Peyer's patch (tissue), 4 donors: ENCODE data around the gene AKAP13. TPM values are rescaled to one million over a fixed set of nuclear protein-coding genes. Genes with fewer than 3 reads are reported as not detected.

Experiments
- DNase-seq, 3 donors: peaks; one replicate each; pipeline ENCODE4 v3.0.0-alpha.2; 2017 to 2019
- H3K27ac ChIP-seq, 4 donors: fragments of 200-600 bp; sonication (generic); one replicate each; pipeline ENCODE4 v1.5.1; 2016 to 2019
- H3K27me3 ChIP-seq, 2 donors: fragments of 200-600 bp; sonication (generic); one replicate each; pipeline ENCODE4 v1.5.1; 2019
- H3K36me3 ChIP-seq, 3 donors: fragments of 200-600 bp; sonication (generic); one replicate each; pipeline ENCODE4 v1.5.1; 2016 to 2019
- H3K4me1 ChIP-seq, 4 donors: fragments of 200-600 bp; sonication (generic); one replicate each; pipeline ENCODE4 v1.5.1; 2016 to 2019
- H3K4me3 ChIP-seq, 4 donors: fragments of 200-600 bp; sonication (generic); 1 replicate in 3 of 4; 2 replicates in 1 of 4; pipeline ENCODE4 v1.5.1; 2016 to 2019; ENCODE audit warnings: mild to moderate bottlenecking in 1 of 4
- H3K9me3 ChIP-seq, 4 donors: fragments of 200-600 bp; sonication (generic); one replicate each; pipeline ENCODE4 v1.5.1; 2016 to 2019; ENCODE audit warnings: mild to moderate bottlenecking in 1 of 4
- CTCF ChIP-seq, 6 experiments: fragments of 450-650 bp in 4 of 6; fragments of 200-600 bp in 2 of 6; sonication (generic) in 1 of 6; IDR thresholded peaks; one replicate each; pipeline ENCODE4 v1.5.1; 2017 to 2019; ENCODE audit warnings: antibody characterized with exemption in 6 of 6, mild to moderate bottlenecking in 3 of 6, moderate library complexity in 1 of 6
- POLR2A ChIP-seq, 2 donors: fragments of 450-650 bp; IDR thresholded peaks; one replicate each; pipeline ENCODE4 v1.5.1; 2017; ENCODE audit warnings: antibody characterized with exemption in 2 of 2, mild to moderate bottlenecking in 2 of 2, moderate library complexity in 2 of 2
- total RNA-seq, 4 donors: library from RNA; depleted of rRNA; stranded (reverse); fragments of >200 nt; gene quantifications; one replicate each; pipeline ENCODE4 v1.1.0, GENCODE V29; 2016

AKAP13 gene
- total RNA-seq, 4 donors from 2014 or later, result 166 to 742 (median 242) TPM

- H3K27me3 ChIP-seq, result no peaks in the 10 kb centered on the region
- H3K4me1 ChIP-seq, result no peaks in the 10 kb centered on the region
- H3K27ac ChIP-seq, result no peak overlapping the region
- TF ChIP-seq POLR2A (IDR thresholded peaks at IDR 0.05), result no peak
- no peak for DNase-seq
- H3K4me3 ChIP-seq, result no peak overlapping the region
- H3K9me3 ChIP-seq, result no peaks in the 10 kb centered on the region
- H3K36me3 ChIP-seq, result peaks cover 0 to 97% (median 0%) of the 10 kb centered on the region in 3 donors
Measured at GRCh38 chr15:85742186-85742821, 361.9 kb downstream of the AKAP13 start.

DNA sequence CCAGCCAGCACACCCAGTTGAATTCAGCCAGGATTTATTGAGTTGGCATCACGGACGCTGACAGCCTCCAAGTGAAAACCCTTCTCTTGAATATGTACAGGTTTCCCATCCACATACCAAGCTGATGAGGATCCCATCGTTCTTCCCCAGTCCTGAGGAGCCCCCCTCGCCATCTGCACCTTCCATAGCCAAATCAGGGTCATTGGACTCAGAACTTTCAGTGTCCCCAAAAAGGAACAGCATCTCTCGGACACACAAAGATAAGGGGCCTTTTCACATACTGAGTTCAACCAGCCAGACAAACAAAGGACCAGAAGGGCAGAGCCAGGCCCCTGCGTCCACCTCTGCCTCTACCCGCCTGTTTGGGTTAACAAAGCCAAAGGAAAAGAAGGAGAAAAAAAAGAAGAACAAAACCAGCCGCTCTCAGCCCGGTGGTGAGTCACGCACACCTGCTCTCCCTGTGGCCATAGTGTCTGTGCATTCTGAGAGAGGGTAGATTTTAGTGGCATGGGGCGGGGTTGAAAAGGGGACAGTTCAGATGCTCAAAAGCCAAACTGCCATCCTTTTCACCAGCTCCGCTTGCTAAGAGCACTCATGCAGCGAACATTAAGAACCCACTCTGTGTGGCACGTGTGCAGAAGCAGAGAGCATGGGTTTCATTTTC, 363.1 kb downstream of the AKAP13 start:
- Histone ChIP-seq H3K4me1 (no peaks in the 10 kb centered on the region), H3K4me3 (no peak overlapping the region), H3K36me3 (peaks cover 0 to 97% (median 0%) of the 10 kb centered on the region in 3 donors), H3K9me3 (no peaks in the 10 kb centered on the region), H3K27ac (no peak overlapping the region), H3K27me3 (no peaks in the 10 kb centered on the region)
- DNase-seq, result no peak
- TF ChIP-seq POLR2A (IDR thresholded peaks at IDR 0.05) (no peak), CTCF (IDR thresholded peaks at IDR 0.05) (no peak)

- TF ChIP-seq CTCF (IDR thresholded peaks at IDR 0.05), result no peak
- TF ChIP-seq POLR2A (IDR thresholded peaks at IDR 0.05), result no peak
- no peak for DNase-seq
- Histone ChIP-seq H3K36me3 (peaks cover 0 to 92% (median 0%) of the 10 kb centered on the region in 3 donors), H3K27me3 (no peaks in the 10 kb centered on the region), H3K9me3 (no peaks in the 10 kb centered on the region), H3K4me1 (no peaks in the 10 kb centered on the region), H3K27ac (no peak overlapping the region), H3K4me3 (no peak overlapping the region)
Measured at GRCh38 chr15:85744579-85744978, 364.2 kb downstream of the AKAP13 start.

GRCh38 chr15:85745023-85745422, 364.6 kb downstream of the AKAP13 start:
- H3K4me3 ChIP-seq, result no peak overlapping the region
- no peaks in the 10 kb centered on the region for H3K27me3 ChIP-seq
- H3K4me1 ChIP-seq, result no peaks in the 10 kb centered on the region
- H3K9me3 ChIP-seq, result no peaks in the 10 kb centered on the region
- no peak for TF ChIP-seq CTCF (IDR thresholded peaks at IDR 0.05)
- TF ChIP-seq POLR2A (IDR thresholded peaks at IDR 0.05), result no peak
- no peak for DNase-seq
- no peak overlapping the region for H3K27ac ChIP-seq
- H3K36me3 ChIP-seq, result peaks cover 0 to 88% (median 0%) of the 10 kb centered on the region in 3 donors

DNA sequence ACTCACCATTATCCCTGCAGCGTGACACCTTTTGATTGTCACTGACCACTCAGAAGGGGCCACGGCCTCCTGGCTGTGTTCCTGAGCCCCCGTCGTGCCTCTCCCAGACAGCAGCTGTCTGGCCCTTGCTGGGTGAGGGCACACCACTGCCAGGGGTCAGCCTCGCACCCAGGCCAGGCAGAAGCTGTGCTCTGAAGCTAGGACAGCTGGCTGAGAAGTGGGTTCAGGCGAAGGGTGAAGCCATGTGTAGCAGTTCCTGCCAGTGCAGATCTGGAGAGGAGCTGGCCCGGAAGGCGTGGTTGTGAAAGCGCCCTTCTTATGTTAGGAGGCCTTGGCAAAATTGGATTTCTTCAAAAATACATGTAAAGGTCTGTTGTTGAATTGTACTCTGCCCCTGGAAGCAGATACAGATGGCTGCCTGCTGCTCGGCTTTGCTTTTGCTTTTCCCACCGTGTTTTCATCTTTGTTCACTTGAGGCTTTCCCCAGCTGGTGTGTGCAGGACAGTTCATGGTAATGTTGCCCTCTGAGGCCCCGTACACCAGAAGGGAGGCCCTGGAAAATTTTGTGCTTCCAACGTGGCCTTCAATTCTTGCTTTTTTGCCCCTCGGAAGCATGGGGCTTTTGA, 365.2 kb downstream of the AKAP13 start:
- Histone ChIP-seq H3K27ac (no peak overlapping the region), H3K9me3 (no peaks in the 10 kb centered on the region), H3K4me3 (no peak overlapping the region), H3K36me3 (peaks cover 0 to 81% (median 0%) of the 10 kb centered on the region in 3 donors), H3K27me3 (no peaks in the 10 kb centered on the region), H3K4me1 (peaks cover 0 to 3% (median 0%) of the 10 kb centered on the region in 4 donors)
- DNase-seq, result no peak
- TF ChIP-seq CTCF (IDR thresholded peaks at IDR 0.05) (no peak), POLR2A (IDR thresholded peaks at IDR 0.05) (no peak)

DNA sequence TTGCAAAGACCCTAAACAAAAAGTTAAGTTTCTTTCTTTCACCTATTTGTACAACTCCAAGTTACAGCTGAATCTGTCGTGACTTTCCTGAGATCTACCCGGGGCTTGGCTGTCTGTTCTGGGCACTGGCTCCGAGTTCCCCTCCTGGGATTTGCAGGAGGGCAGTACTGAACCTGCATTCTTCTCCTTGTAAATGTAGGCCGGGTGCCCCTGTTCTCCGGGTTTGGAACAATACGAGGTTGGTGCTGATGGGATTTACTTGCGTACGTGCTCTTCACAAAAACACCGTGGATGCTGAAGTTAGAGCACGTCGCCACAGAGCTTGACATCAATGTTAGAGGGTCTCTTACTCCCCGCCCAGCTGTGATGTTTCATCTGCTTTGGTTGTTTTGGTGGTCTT, 366.2 kb downstream of the AKAP13 start:
- Histone ChIP-seq H3K4me1 (peaks cover 0 to 13% (median 0%) of the 10 kb centered on the region in 4 donors), H3K9me3 (no peaks in the 10 kb centered on the region), H3K27me3 (no peaks in the 10 kb centered on the region), H3K36me3 (peaks cover 0 to 71% (median 0%) of the 10 kb centered on the region in 3 donors), H3K27ac (no peak overlapping the region), H3K4me3 (no peak overlapping the region)
- no peak for TF ChIP-seq POLR2A (IDR thresholded peaks at IDR 0.05)
- no peak for TF ChIP-seq CTCF (IDR thresholded peaks at IDR 0.05)
- DNase-seq, result no peak
